Measurements from ENCODE around the gene MPZL1.
"Not testable (repeated sequence)": the region's sequence is repeated elsewhere in the genome, so short reads cannot be mapped to it uniquely, and the experiment has no call there.

MPZL1 gene

GRCh38 chr1:167789501-167789900 is 67.7 kb downstream of the MPZL1 start:
- H3K4me1 Mint-ChIP-seq = no peaks in the 10 kb centered on the region
- H3K4me3 Mint-ChIP-seq = no peak overlapping the region
- no peaks in the 10 kb centered on the region for H3K9me3 Mint-ChIP-seq
- ATAC-seq (peak; percentile 34), DNase-seq (ENCODE audit: low spot score in 2 of 2) (no peak)
- H3K36me3 Mint-ChIP-seq = peaks cover 8% of the 10 kb centered on the region
- H3K27ac Mint-ChIP-seq = no peak overlapping the region

- H3K27ac Mint-ChIP-seq = peak overlapping the region; percentile 81
- DNase-seq (ENCODE audit: low spot score in 2 of 2) = no peak
- ATAC-seq = no peak
- no peaks in the 10 kb centered on the region for H3K9me3 Mint-ChIP-seq
- H3K36me3 Mint-ChIP-seq = peaks cover 8% of the 10 kb centered on the region
- H3K4me3 Mint-ChIP-seq = no peak overlapping the region
- H3K4me1 Mint-ChIP-seq = no peaks in the 10 kb centered on the region
Measured at GRCh38 chr1:167790117-167790516, 68.3 kb downstream of the MPZL1 start.

- Mint-ChIP-seq H3K4me1 (no peaks in the 10 kb centered on the region), H3K27ac (peak overlapping the region; percentile 81), H3K4me3 (no peak overlapping the region), H3K36me3 (peaks cover 8% of the 10 kb centered on the region), H3K9me3 (no peaks in the 10 kb centered on the region)
- ATAC-seq (no peak), DNase-seq (ENCODE audit: low spot score in 2 of 2) (no peak)
Measured at GRCh38 chr1:167791281-167792187, 69.8 kb downstream of the MPZL1 start.

- no peak for DNase-seq (ENCODE audit: low spot score in 2 of 2)
- Mint-ChIP-seq H3K9me3 (no peaks in the 10 kb centered on the region), H3K4me3 (no peak overlapping the region), H3K36me3 (peaks cover 8% of the 10 kb centered on the region), H3K4me1 (no peaks in the 10 kb centered on the region), H3K27ac (no peak overlapping the region)
- ATAC-seq = no peak
Measured at GRCh38 chr1:167792188-167792565, 70.4 kb downstream of the MPZL1 start.

- H3K27ac Mint-ChIP-seq = no peak overlapping the region
- DNase-seq (ENCODE audit: low spot score in 2 of 2) (no peak), ATAC-seq (peak; percentile 31)
- H3K4me3 Mint-ChIP-seq = no peak overlapping the region
- no peaks in the 10 kb centered on the region for H3K9me3 Mint-ChIP-seq
- no peaks in the 10 kb centered on the region for H3K4me1 Mint-ChIP-seq
- peaks cover 4% of the 10 kb centered on the region for H3K36me3 Mint-ChIP-seq
Measured at GRCh38 chr1:167794043-167794442, 72.3 kb downstream of the MPZL1 start.

GRCh38 chr1:167795810-167796740 is 74.3 kb downstream of the MPZL1 start:
- Mint-ChIP-seq H3K9me3 (no peaks in the 10 kb centered on the region), H3K4me1 (no peaks in the 10 kb centered on the region), H3K4me3 (no peak overlapping the region), H3K27ac (no peak overlapping the region), H3K36me3 (no peaks in the 10 kb centered on the region)
- ATAC-seq = no peak
- DNase-seq (ENCODE audit: low spot score in 2 of 2) = no peak

- Mint-ChIP-seq H3K36me3 (no peaks in the 10 kb centered on the region), H3K4me3 (no peak overlapping the region), H3K27ac (peak overlapping the region; percentile 2), H3K4me1 (no peaks in the 10 kb centered on the region), H3K9me3 (no peaks in the 10 kb centered on the region)
- peak; percentile 94 for ATAC-seq
- no peak for DNase-seq (ENCODE audit: low spot score in 2 of 2)
Measured at GRCh38 chr1:167797015-167797414, 75.2 kb downstream of the MPZL1 start.

GRCh38 chr1:167798952-167799351 is 77.2 kb downstream of the MPZL1 start:
- no peaks in the 10 kb centered on the region for H3K36me3 Mint-ChIP-seq
- H3K4me1 Mint-ChIP-seq = peaks cover 10% of the 10 kb centered on the region
- DNase-seq (ENCODE audit: low spot score in 2 of 2) (no peak), ATAC-seq (no peak)
- H3K9me3 Mint-ChIP-seq = no peaks in the 10 kb centered on the region
- no peak overlapping the region for H3K4me3 Mint-ChIP-seq
- H3K27ac Mint-ChIP-seq = no peak overlapping the region

GRCh38 chr1:167799747-167800146 is 78.0 kb downstream of the MPZL1 start:
- ATAC-seq (no peak), DNase-seq (ENCODE audit: low spot score in 2 of 2) (no peak)
- Mint-ChIP-seq H3K9me3 (no peaks in the 10 kb centered on the region), H3K4me3 (no peak overlapping the region), H3K36me3 (no peaks in the 10 kb centered on the region), H3K4me1 (peaks cover 18% of the 10 kb centered on the region), H3K27ac (no peak overlapping the region)

GRCh38 chr1:167800251-167800650 is 78.5 kb downstream of the MPZL1 start:
- no peak for DNase-seq (ENCODE audit: low spot score in 2 of 2)
- ATAC-seq = no peak
- Mint-ChIP-seq H3K4me3 (no peak overlapping the region), H3K36me3 (peaks cover 1% of the 10 kb centered on the region), H3K4me1 (peaks cover 23% of the 10 kb centered on the region), H3K9me3 (no peaks in the 10 kb centered on the region), H3K27ac (no peak overlapping the region)

- peaks cover 26% of the 10 kb centered on the region for H3K4me1 Mint-ChIP-seq
- H3K9me3 Mint-ChIP-seq = no peaks in the 10 kb centered on the region
- H3K27ac Mint-ChIP-seq = no peak overlapping the region
- ATAC-seq (no peak), DNase-seq (ENCODE audit: low spot score in 2 of 2) (peak in 1 of 2 donors; percentile 36)
- peaks cover 12% of the 10 kb centered on the region for H3K36me3 Mint-ChIP-seq
- no peak overlapping the region for H3K4me3 Mint-ChIP-seq
Measured at GRCh38 chr1:167802235-167802634, 80.5 kb downstream of the MPZL1 start.

GRCh38 chr1:167803358-167804207 is 81.8 kb downstream of the MPZL1 start:
- DNase-seq (ENCODE audit: low spot score in 2 of 2) (peak; percentile 89 to 94), ATAC-seq (peak; percentile 88)
- H3K36me3 Mint-ChIP-seq = peaks cover 12% of the 10 kb centered on the region
- H3K9me3 Mint-ChIP-seq = no peaks in the 10 kb centered on the region
- peaks cover 26% of the 10 kb centered on the region for H3K4me1 Mint-ChIP-seq
- peak overlapping the region; percentile 83 for H3K27ac Mint-ChIP-seq
- H3K4me3 Mint-ChIP-seq = peak overlapping the region; percentile 56

GRCh38 chr1:167805041-167805556 is 83.3 kb downstream of the MPZL1 start:
- Mint-ChIP-seq H3K4me1 (peaks cover 26% of the 10 kb centered on the region), H3K9me3 (no peaks in the 10 kb centered on the region), H3K36me3 (peaks cover 12% of the 10 kb centered on the region), H3K4me3 (peak overlapping the region; percentile 56), H3K27ac (peak overlapping the region; percentile 83)
- peak; percentile 87 for ATAC-seq
- DNase-seq (ENCODE audit: low spot score in 2 of 2) = peak in 1 of 2 donors; percentile 62

- H3K9me3 Mint-ChIP-seq; H3K4me3 Mint-ChIP-seq; H3K27ac Mint-ChIP-seq; DNase-seq (ENCODE audit: low spot score in 2 of 2); ATAC-seq: not testable (repeated sequence)
- peaks cover 26% of the 10 kb centered on the region for H3K4me1 Mint-ChIP-seq
- peaks cover 12% of the 10 kb centered on the region for H3K36me3 Mint-ChIP-seq
Measured at GRCh38 chr1:167806235-167806634, 84.5 kb downstream of the MPZL1 start.

Measured in stimulated activated effector memory CD8-positive, alpha-beta T cell treated with anti-CD3 and anti-CD28 coated beads, Interleukin-12 subunit alpha, Interleukin-12 subunit beta, amount 100 ng/mL, for 72 hours (primary cell).